GM12878 (cell line): Measurements from ENCODE around the gene TTLL1. TPM values are rescaled to one million over a fixed set of nuclear protein-coding genes. Genes with fewer than 3 reads are reported as not detected.

Experiments
- ATAC-seq: fragments of 200-7000 bp; cut with Tn5 transposase; 3 replicates; pipeline ENCODE4 v1.9.1; 2020; ENCODE audit warnings: mild to moderate bottlenecking, moderate library complexity
- BruUV-seq: library from RNA; stranded (reverse); fragments of 400-500 nt; replicated peaks from 2 replicates; lab custom pipeline; 2021; lab: Mats Ljungman, UMichigan
- CTCF ChIA-PET: fragments of 300-600 bp; sonication (Branson Sonifier 250); formaldehyde crosslinking; extraction: SDS; loops from one replicate; lab custom pipeline; 2021; ENCODE audit warnings: inconsistent platforms; lab: Yijun Ruan, JAX
- POLR2A ChIA-PET: fragments of 350-600 bp; formaldehyde crosslinking; extraction: SDS; loops from one replicate; lab custom pipeline; 2021; ENCODE audit warnings: inconsistent platforms; lab: Charles Lee
- RAD21 ChIA-PET: fragments of 300-600 bp; sonication (Branson Sonifier 250); formaldehyde crosslinking; loops from one replicate; lab custom pipeline; 2023; ENCODE audit warnings: antibody characterized with exemption; ENCODE audit not compliant: unreplicated experiment; lab: Charles Lee
- SMC1A ChIA-PET: fragments of 300-600 bp; sonication (Branson Sonifier 250); formaldehyde crosslinking; loops from one replicate; lab custom pipeline; 2023; ENCODE audit not compliant: unreplicated experiment, uncharacterized antibody; lab: Charles Lee
- DNase-seq: peaks from one replicate; pipeline ENCODE4 v3.0.0-alpha.2; 2011; ENCODE audit warnings: low read depth, low spot score
- FAIRE-seq: peaks from 3 replicates; lab custom pipeline; 2011; peaks lifted over from hg19 to GRCh38; lab: Jason Lieb, UNC
- H2AFZ ChIP-seq: 2 replicates; pipeline ENCODE4 v1.6.0; 2011; ENCODE audit warnings: low read depth, low read length, control low read depth; ENCODE audit not compliant: control insufficient read depth
- H3K27ac ChIP-seq: 2 replicates; pipeline ENCODE4 v1.5.1; 2011; ENCODE audit warnings: control low read depth; ENCODE audit not compliant: control insufficient read depth, insufficient read depth
- H3K27me3 ChIP-seq, 2 experiments: replicated peaks in 1 of 2; 2 replicates each; pipeline versions ENCODE4 v1.6.0 to v1.6.1; 2011; ENCODE audit warnings: low read length in 1 of 2; ENCODE audit not compliant: control insufficient read depth in 2 of 2, insufficient read depth in 2 of 2
- H3K36me3 ChIP-seq, 2 experiments: 2 replicates each; pipeline ENCODE4 v1.5.1; 2011; ENCODE audit warnings: low read length in 1 of 2; ENCODE audit not compliant: control insufficient read depth in 2 of 2, insufficient read depth in 2 of 2
- H3K4me1 ChIP-seq: 2 replicates; pipeline ENCODE4 v1.6.1; 2011; ENCODE audit warnings: mild to moderate bottlenecking, low read length, moderate library complexity, mixed read lengths; ENCODE audit not compliant: control insufficient read depth, insufficient read depth
- H3K4me2 ChIP-seq: 2 replicates; pipeline ENCODE4 v1.6.0; 2011; ENCODE audit warnings: control low read depth; ENCODE audit not compliant: control insufficient read depth, insufficient read depth
- H3K4me3 ChIP-seq: fragments of 200-600 bp; sonication (generic); 2 replicates; pipeline ENCODE4 v1.5.1; 2016
- H3K79me2 ChIP-seq: 2 replicates; pipeline ENCODE4 v1.6.0; 2011; ENCODE audit warnings: low read length; ENCODE audit not compliant: control insufficient read depth, insufficient read depth
- H3K9ac ChIP-seq: 2 replicates; pipeline ENCODE4 v1.8.0; 2011; ENCODE audit warnings: low read length, control low read depth, mixed read lengths; ENCODE audit not compliant: control insufficient read depth, insufficient read depth
- H3K9me3 ChIP-seq: replicated peaks from 3 replicates; pipeline ENCODE4 v1.5.1; 2011; ENCODE audit warnings: mild to moderate bottlenecking, low read length; ENCODE audit not compliant: control insufficient read depth, insufficient read depth
- H4K20me1 ChIP-seq: 2 replicates; pipeline ENCODE4 v1.6.0; 2011; ENCODE audit not compliant: control insufficient read depth, insufficient read depth
- BHLHE40 ChIP-seq, 2 experiments: fragments of 450-650 bp in 1 of 2; IDR thresholded peaks; 2 replicates each; pipeline ENCODE4 v1.6.1; 2011 to 2017; ENCODE audit warnings: low read depth in 2 of 2, borderline replicate concordance in 1 of 2, improper control_type of control experiment in 1 of 2, low read length in 1 of 2, mild to moderate bottlenecking in 1 of 2
- CBX5 ChIP-seq: sonication (generic); IDR thresholded peaks from 2 replicates; pipeline ENCODE4 v1.6.1; 2016; ENCODE audit warnings: low read depth, moderate library complexity, mild to moderate bottlenecking, inconsistent platforms
- CHD2 ChIP-seq: IDR thresholded peaks from 2 replicates; pipeline ENCODE4 v1.6.1; 2011; ENCODE audit warnings: low read depth, low read length, improper control_type of control experiment, borderline replicate concordance
- CHD4 ChIP-seq: fragments of 200-600 bp; sonication (generic); IDR thresholded peaks from 2 replicates; pipeline ENCODE4 v1.6.1; 2016; ENCODE audit warnings: mild to moderate bottlenecking
- CREM ChIP-seq: IDR thresholded peaks from 2 replicates; pipeline ENCODE4 v1.6.1; 2014; ENCODE audit warnings: antibody characterized with exemption, low read depth
- EGR1 ChIP-seq, 2 experiments: IDR thresholded peaks; 1 replicate in 1 of 2; 2 replicates in 1 of 2; pipeline ENCODE4 v1.6.1; 2011 to 2012; ENCODE audit warnings: low read depth in 2 of 2, low read length in 2 of 2, borderline replicate concordance in 1 of 2, mild to moderate bottlenecking in 1 of 2, moderate library complexity in 1 of 2
- IRF4 ChIP-seq: IDR thresholded peaks from 2 replicates; pipeline ENCODE4 v1.6.1; 2011; ENCODE audit warnings: low read depth, low read length
- JUND ChIP-seq: IDR thresholded peaks from 2 replicates; pipeline ENCODE4 v1.6.1; 2012; ENCODE audit warnings: low read depth, mild to moderate bottlenecking, low read length, improper control_type of control experiment, moderate library complexity
- KAT2A ChIP-seq: conservative IDR thresholded peaks from 2 replicates; pipeline ENCODE4 v1.6.1; 2011; ENCODE audit warnings: low read depth, low read length; ENCODE audit not compliant: control insufficient read depth
- MEF2B ChIP-seq: fragments of 450-650 bp; IDR thresholded peaks from 2 replicates; pipeline ENCODE4 v1.6.1; 2018; ENCODE audit warnings: mild to moderate bottlenecking, moderate library complexity; ENCODE audit not compliant: partially characterized antibody, poor library complexity, severe bottlenecking
- NFYA ChIP-seq: IDR thresholded peaks from 2 replicates; pipeline ENCODE4 v1.6.1; 2011; ENCODE audit warnings: low read depth, mild to moderate bottlenecking, low read length, improper control_type of control experiment, borderline replicate concordance
- NR2C2 ChIP-seq: IDR thresholded peaks from 2 replicates; pipeline ENCODE4 v1.6.1; 2011; ENCODE audit warnings: borderline replicate concordance, low read depth; ENCODE audit not compliant: control insufficient read depth, insufficient read length
- SMAD5 ChIP-seq: IDR thresholded peaks from 2 replicates; pipeline ENCODE4 v1.6.1; 2016; ENCODE audit warnings: antibody characterized with exemption, low read depth
- SP1 ChIP-seq: IDR thresholded peaks from one replicate; pipeline ENCODE4 v1.6.1; 2011; ENCODE audit warnings: low read depth, low read length
- SUZ12 ChIP-seq: fragments of 200-600 bp; sonication (generic); IDR thresholded peaks from one replicate; pipeline ENCODE4 v1.6.1; 2018; ENCODE audit warnings: antibody characterized with exemption, mild to moderate bottlenecking; ENCODE audit not compliant: unreplicated experiment
- WGBS: methylation state at CpG from one replicate; pipeline ENCODE4 v1.1.6; 2016; ENCODE audit warnings: low lambda C conversion rate; ENCODE audit not compliant: insufficient replicate concordance, insufficient coverage; ENCODE audit errors: missing lambda C conversion rate; 5-methylcytosine and 5-hydroxymethylcytosine counted together
- in situ Hi-C: fragments of 300-500 bp; cut with MboI; formaldehyde crosslinking; loops from 9 replicates; pipeline ENCODE4 v1.14.3; 2018; ENCODE audit warnings: mixed read lengths
- intact Hi-C: fragments of 100-400 bp; cut with micrococcal nuclease; formaldehyde crosslinking; loops from one replicate; pipeline ENCODE4 v1.14.2; 2022; ENCODE audit not compliant: unreplicated experiment
- polyA plus RNA-seq, 11 experiments: library from polyadenylated mRNA; depleted of rRNA in 4 of 11; unstranded in 6 of 11; stranded (reverse) in 5 of 11; fragments of >200 nt; fragmentation: Nextera tagmentation in 4 of 11; fragmentation: Illumina TruSeq in 1 of 11; extraction: Ambion mirVana in 4 of 11; extraction: Trizol in 1 of 11; gene quantifications; 1 replicate in 1 of 11; 2 replicates in 10 of 11; pipeline versions ENCODE4 v1.2.1 to v1.2.3, GENCODE V29; 2011 to 2016; ENCODE audit warnings: inconsistent platforms in 2 of 11, missing spikeins in 2 of 11, low read depth in 1 of 11
- total RNA-seq, 4 experiments: library from RNA; depleted of rRNA in 3 of 4; stranded (reverse); fragments of >200 nt in 3 of 4; fragmentation: Illumina TruSeq in 1 of 4; extraction: Trizol in 1 of 4; gene quantifications; 2 replicates each; pipeline versions ENCODE4 v1.2.1 to v1.2.3, GENCODE V29; 2013 to 2021
- TF ChIP-seq, protein P1 (sequence below): IDR thresholded peaks from 2 replicates; pipeline ENCODE4 v1.6.1; 2012; ENCODE audit warnings: low read length, inconsistent platforms
- TF ChIP-seq, protein P2 (sequence below): fragments of 450-650 bp; conservative IDR thresholded peaks from 2 replicates; pipeline ENCODE4 v1.6.1; 2017; ENCODE audit warnings: mild to moderate bottlenecking, moderate library complexity

The TTLL1 gene
- total and polyA plus RNA-seq, 10 of the 15 experiments (the other 5 are each of a cell fraction or from before 2014, with no cell fraction given), result 0.39 to 4.8 (median 3.2) TPM

- ATAC-seq (no peak), DNase-seq (no peak), FAIRE-seq (no peak)
- Histone ChIP-seq H3K36me3 (peaks cover 6 to 25% of the 10 kb centered on the region in 2 experiments), H3K9ac (no peak overlapping the region), H3K4me3 (no peak overlapping the region), H2AFZ (no peak overlapping the region), H3K4me2 (no peak overlapping the region), H4K20me1 (no peaks in the 10 kb centered on the region), H3K27me3 (no peaks in the 10 kb centered on the region), H3K27ac (no peak overlapping the region), H3K79me2 (no peaks in the 10 kb centered on the region; the same call in 1 of the 2 replicates), H3K4me1 (no peaks in the 10 kb centered on the region; the same call in 1 of the 2 replicates), H3K9me3 (no peaks in the 10 kb centered on the region)
- no TSS peak for BruUV-seq
- ChIA-PET RAD21 (no interaction called here), CTCF (interaction anchor here (0.5 to 2.3 kb wide), 9 partner anchors 13 to 361 kb away, joined by 3 to 5 read pairs (median 3); partner anchors contain the start of gene BIK), SMC1A (no interaction called here), POLR2A (no interaction called here)
- TF ChIP-seq NFYA (no peak), JUND (no peak), CHD4 (no peak), CHD2 (no peak), NR2C2 (no peak), MEF2B (no peak), BHLHE40 (IDR thresholded peaks at IDR 0.05; ENCODE audit: borderline replicate concordance in 1 of 2, low read depth in 2 of 2, low read length in 1 of 2) (no peak), CREM (no peak), CBX5 (no peak), EGR1 (IDR thresholded peaks at IDR 0.05; ENCODE audit: borderline replicate concordance in 1 of 2, low read depth in 2 of 2, low read length in 2 of 2) (no peak), SMAD5 (no peak), IRF4 (no peak), SP1 (no peak), SUZ12 (no peak), KAT2A (no peak)
- TF ChIP-seq, protein P1, sequence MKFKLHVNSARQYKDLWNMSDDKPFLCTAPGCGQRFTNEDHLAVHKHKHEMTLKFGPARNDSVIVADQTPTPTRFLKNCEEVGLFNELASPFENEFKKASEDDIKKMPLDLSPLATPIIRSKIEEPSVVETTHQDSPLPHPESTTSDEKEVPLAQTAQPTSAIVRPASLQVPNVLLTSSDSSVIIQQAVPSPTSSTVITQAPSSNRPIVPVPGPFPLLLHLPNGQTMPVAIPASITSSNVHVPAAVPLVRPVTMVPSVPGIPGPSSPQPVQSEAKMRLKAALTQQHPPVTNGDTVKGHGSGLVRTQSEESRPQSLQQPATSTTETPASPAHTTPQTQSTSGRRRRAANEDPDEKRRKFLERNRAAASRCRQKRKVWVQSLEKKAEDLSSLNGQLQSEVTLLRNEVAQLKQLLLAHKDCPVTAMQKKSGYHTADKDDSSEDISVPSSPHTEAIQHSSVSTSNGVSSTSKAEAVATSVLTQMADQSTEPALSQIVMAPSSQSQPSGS, result no peak
- TF ChIP-seq, protein P2, sequence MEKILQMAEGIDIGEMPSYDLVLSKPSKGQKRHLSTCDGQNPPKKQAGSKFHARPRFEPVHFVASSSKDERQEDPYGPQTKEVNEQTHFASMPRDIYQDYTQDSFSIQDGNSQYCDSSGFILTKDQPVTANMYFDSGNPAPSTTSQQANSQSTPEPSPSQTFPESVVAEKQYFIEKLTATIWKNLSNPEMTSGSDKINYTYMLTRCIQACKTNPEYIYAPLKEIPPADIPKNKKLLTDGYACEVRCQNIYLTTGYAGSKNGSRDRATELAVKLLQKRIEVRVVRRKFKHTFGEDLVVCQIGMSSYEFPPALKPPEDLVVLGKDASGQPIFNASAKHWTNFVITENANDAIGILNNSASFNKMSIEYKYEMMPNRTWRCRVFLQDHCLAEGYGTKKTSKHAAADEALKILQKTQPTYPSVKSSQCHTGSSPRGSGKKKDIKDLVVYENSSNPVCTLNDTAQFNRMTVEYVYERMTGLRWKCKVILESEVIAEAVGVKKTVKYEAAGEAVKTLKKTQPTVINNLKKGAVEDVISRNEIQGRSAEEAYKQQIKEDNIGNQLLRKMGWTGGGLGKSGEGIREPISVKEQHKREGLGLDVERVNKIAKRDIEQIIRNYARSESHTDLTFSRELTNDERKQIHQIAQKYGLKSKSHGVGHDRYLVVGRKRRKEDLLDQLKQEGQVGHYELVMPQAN, result no peak
- in situ Hi-C loops (no loop called here), intact Hi-C loops (no loop called here)
- WGBS, result 82% methylated on average over 10 of the region's 10 CpGs
These were observed 47.6 kb upstream of the TTLL1 start for GRCh38 chr22:43136801-43137200.
